ENCODE data around the gene GJC1. TPM values are rescaled to one million over a fixed set of nuclear protein-coding genes. Genes with fewer than 3 reads are reported as not detected.

The GJC1 gene
- total RNA-seq, 1 experiment from 2014 or later = 31.6 TPM

GRCh38 chr17:44862278-44862914 is 32.3 kb upstream of the GJC1 start:
- Histone ChIP-seq H3K27ac (ENCODE audit: low read depth, low read length, poor library complexity, severe bottlenecking) (no peak overlapping the region), H3K4me3 (ENCODE audit: low read depth, low read length, poor library complexity, severe bottlenecking) (no peak overlapping the region), H3K27me3 (replicated peaks; ENCODE audit: insufficient read depth, low read depth, low read length, poor library complexity) (no peaks in the 10 kb centered on the region), H3K36me3 (ENCODE audit: insufficient read depth, low read length, poor library complexity, severe bottlenecking) (peaks cover 22% of the 10 kb centered on the region), H3K9me3 (ENCODE audit: low read depth, low read length, poor library complexity, severe bottlenecking) (no peaks in the 10 kb centered on the region), H3K4me1 (ENCODE audit: insufficient read depth, low read length, poor library complexity, severe bottlenecking) (no peaks in the 10 kb centered on the region)
- DNase-seq (ENCODE audit: low spot score) = no peak
- CTCF ChIA-PET = no interaction called here
- POLR2A ChIA-PET (ENCODE audit: low non-redundant PET) = no interaction called here
- intact Hi-C loops (cut with micrococcal nuclease; ENCODE audit: unreplicated experiment) = no loop called here
- TF ChIP-seq EZH2 (IDR thresholded peaks at IDR 0.05; ENCODE audit: borderline replicate concordance, low read depth, low read length, poor library complexity, severe bottlenecking) (no peak), CTCF (conservative IDR thresholded peaks at IDR 0.05; ENCODE audit: low read depth, low read length) (no peak)
- BruUV-seq (replicated peaks) = no TSS peak

- no peak for DNase-seq (ENCODE audit: low spot score)
- Histone ChIP-seq H3K4me1 (ENCODE audit: insufficient read depth, low read length, poor library complexity, severe bottlenecking) (no peaks in the 10 kb centered on the region), H3K36me3 (ENCODE audit: insufficient read depth, low read length, poor library complexity, severe bottlenecking) (peaks cover 21% of the 10 kb centered on the region), H3K27me3 (replicated peaks; ENCODE audit: insufficient read depth, low read depth, low read length, poor library complexity) (no peaks in the 10 kb centered on the region), H3K4me3 (ENCODE audit: low read depth, low read length, poor library complexity, severe bottlenecking) (no peak overlapping the region), H3K9me3 (ENCODE audit: low read depth, low read length, poor library complexity, severe bottlenecking) (no peaks in the 10 kb centered on the region), H3K27ac (ENCODE audit: low read depth, low read length, poor library complexity, severe bottlenecking) (no peak overlapping the region)
- intact Hi-C loops (cut with micrococcal nuclease; ENCODE audit: unreplicated experiment) = no loop called here
- ChIA-PET POLR2A (ENCODE audit: low non-redundant PET) (no interaction called here), CTCF (interaction anchor here (0.5 kb wide), 1 partner anchor 155 kb away, joined by 5 read pairs; no protein-coding TSS in a partner anchor)
- TF ChIP-seq EZH2 (IDR thresholded peaks at IDR 0.05; ENCODE audit: borderline replicate concordance, low read depth, low read length, poor library complexity, severe bottlenecking) (no peak), CTCF (conservative IDR thresholded peaks at IDR 0.05; ENCODE audit: low read depth, low read length) (no peak)
- BruUV-seq (replicated peaks) = no TSS peak
Observed at GRCh38 chr17:44859701-44860100, 29.6 kb upstream of the GJC1 start.

GRCh38 chr17:44854192-44854591 is 24.1 kb upstream of the GJC1 start:
- H3K4me1 ChIP-seq (ENCODE audit: insufficient read depth, low read length, poor library complexity, severe bottlenecking) = no peaks in the 10 kb centered on the region
- H3K27me3 ChIP-seq (replicated peaks; ENCODE audit: insufficient read depth, low read depth, low read length, poor library complexity) = no peaks in the 10 kb centered on the region
- POLR2A ChIA-PET (ENCODE audit: low non-redundant PET) = no interaction called here
- CTCF ChIA-PET = no interaction called here
- no peak overlapping the region for H3K4me3 ChIP-seq (ENCODE audit: low read depth, low read length, poor library complexity, severe bottlenecking)
- no TSS peak for BruUV-seq (replicated peaks)
- H3K27ac ChIP-seq (ENCODE audit: low read depth, low read length, poor library complexity, severe bottlenecking) = no peak overlapping the region
- intact Hi-C loops (cut with micrococcal nuclease; ENCODE audit: unreplicated experiment) = no loop called here
- H3K36me3 ChIP-seq (ENCODE audit: insufficient read depth, low read length, poor library complexity, severe bottlenecking) = peaks cover 15% of the 10 kb centered on the region
- no peak for DNase-seq (ENCODE audit: low spot score)
- H3K9me3 ChIP-seq (ENCODE audit: low read depth, low read length, poor library complexity, severe bottlenecking) = no peaks in the 10 kb centered on the region
- TF ChIP-seq CTCF (conservative IDR thresholded peaks at IDR 0.05; ENCODE audit: low read depth, low read length) (no peak), EZH2 (IDR thresholded peaks at IDR 0.05; ENCODE audit: borderline replicate concordance, low read depth, low read length, poor library complexity, severe bottlenecking) (no peak)
